Hematopoietic multipotent progenitor cell treated with erythropoietin and hydrocortisone succinate and interleukin-3 and kit ligand, for 8 days (in vitro differentiated cells): ENCODE measurements around the gene ABCG1.

ENCODE experiments used
- DNase-seq: peaks from one replicate; pipeline ENCODE4 v3.0.0-alpha.2; 2015

ABCG1 gene

GRCh38 chr21:42272984-42273600 is 54.2 kb downstream of the ABCG1 start:
- no peak for DNase-seq

- no peak for DNase-seq
Measured at GRCh38 chr21:42276076-42276475, 57.1 kb downstream of the ABCG1 start.

GRCh38 chr21:42276526-42277154 is 57.7 kb downstream of the ABCG1 start:
- no peak for DNase-seq

GRCh38 chr21:42277593-42277992 is 58.7 kb downstream of the ABCG1 start:
- DNase-seq: no peak

- DNase-seq: no peak
Measured at GRCh38 chr21:42278451-42279149, 59.7 kb downstream of the ABCG1 start.

GRCh38 chr21:42279341-42279871 is 60.5 kb downstream of the ABCG1 start:
- no peak for DNase-seq

GRCh38 chr21:42279888-42280287 is 60.9 kb downstream of the ABCG1 start:
- no peak for DNase-seq

- DNase-seq: no peak
Measured at GRCh38 chr21:42280356-42281180, 61.6 kb downstream of the ABCG1 start.

GRCh38 chr21:42281181-42281680 is 62.3 kb downstream of the ABCG1 start:
- no peak for DNase-seq

GRCh38 chr21:42282021-42282420 is 63.1 kb downstream of the ABCG1 start:
- no peak for DNase-seq

GRCh38 chr21:42282715-42283114 is 63.8 kb downstream of the ABCG1 start:
- DNase-seq: no peak

GRCh38 chr21:42285569-42286245 is 66.8 kb downstream of the ABCG1 start:
- DNase-seq: no peak

- DNase-seq: no peak
Measured at GRCh38 chr21:42286416-42286815, 67.5 kb downstream of the ABCG1 start.

- no peak for DNase-seq
Measured at GRCh38 chr21:42287193-42288083, 68.5 kb downstream of the ABCG1 start.

- DNase-seq: no peak
Measured at GRCh38 chr21:42288962-42289361, 70.0 kb downstream of the ABCG1 start.

- DNase-seq: no peak
Measured at GRCh38 chr21:42289926-42290325, 71.0 kb downstream of the ABCG1 start.

- no peak for DNase-seq
Measured at GRCh38 chr21:42290505-42290904, 71.6 kb downstream of the ABCG1 start.

GRCh38 chr21:42291003-42291750 is 72.2 kb downstream of the ABCG1 start:
- no peak for DNase-seq

GRCh38 chr21:42291751-42292562 is 73.0 kb downstream of the ABCG1 start:
- no peak for DNase-seq
